Uterus (tissue), 4 donors: ENCODE results near the gene IFT57. TPM values are rescaled to one million over a fixed set of nuclear protein-coding genes. Genes with fewer than 3 reads are reported as not detected.

Experiments
- DNase-seq, 2 donors: peaks; one replicate each; pipeline ENCODE4 v3.0.0-alpha.2; 2019 to 2020
- H3K27ac ChIP-seq, 2 donors: fragments of 200-600 bp; sonication (generic); 1 replicate in 1 of 2; 2 replicates in 1 of 2; pipeline ENCODE4 v1.5.1; 2016 to 2018
- H3K27me3 ChIP-seq, 2 donors: fragments of 200-600 bp; sonication (generic); one replicate each; pipeline ENCODE4 v1.5.1; 2018 to 2019; ENCODE audit warnings: control low read depth in 1 of 2
- H3K36me3 ChIP-seq, 2 donors: fragments of 200-600 bp; sonication (generic); one replicate each; pipeline ENCODE4 v1.5.1; 2019; ENCODE audit warnings: control low read depth in 1 of 2
- H3K4me1 ChIP-seq, 2 donors: fragments of 200-600 bp; sonication (generic); one replicate each; pipeline ENCODE4 v1.5.1; 2018 to 2019; ENCODE audit warnings: control low read depth in 1 of 2
- H3K4me3 ChIP-seq, 2 donors: fragments of 200-600 bp; sonication (generic); 1 replicate in 1 of 2; 2 replicates in 1 of 2; pipeline ENCODE4 v1.5.1; 2018 to 2019; ENCODE audit warnings: mild to moderate bottlenecking in 1 of 2
- H3K9me3 ChIP-seq, 2 donors: fragments of 200-600 bp; sonication (generic); one replicate each; pipeline ENCODE4 v1.5.1; 2019; ENCODE audit warnings: control low read depth in 1 of 2
- POLR2A ChIP-seq, 2 donors: fragments of 450-650 bp; IDR thresholded peaks; one replicate each; pipeline ENCODE4 v1.6.1; 2016; ENCODE audit warnings: antibody characterized with exemption in 2 of 2, mild to moderate bottlenecking in 1 of 2, moderate library complexity in 1 of 2
- intact Hi-C: fragments of 100-400 bp; cut with DNase I; formaldehyde crosslinking; loops from one replicate; pipeline ENCODE4 v1.15.1; 2023; ENCODE audit warnings: low total_unique reads
- total RNA-seq, 4 donors: library from RNA; depleted of rRNA in 3 of 4; stranded (reverse); fragments of >200 nt in 3 of 4; gene quantifications; one replicate each; pipeline versions ENCODE4 v1.1.0 to v1.2.4, GENCODE V29; 2014 to 2023
- TF ChIP-seq, protein P1 (sequence below), 4 experiments: fragments of 200-600 bp in 2 of 4; fragments of 450-650 bp in 2 of 4; sonication (generic) in 2 of 4; IDR thresholded peaks; one replicate each; pipeline ENCODE4 v1.5.1; 2016 to 2019; ENCODE audit warnings: antibody characterized with exemption in 4 of 4, mild to moderate bottlenecking in 2 of 4, moderate library complexity in 1 of 4
- donor health status: DM: yes; HTN: yes; CAD: no.

The IFT57 gene
- total RNA-seq, 4 donors from 2014 or later = 40.0 to 60.9 (median 55.3) TPM

- Histone ChIP-seq H3K4me1 (peaks cover 3 to 4% of the 10 kb centered on the region in 2 donors), H3K4me3 (no peak overlapping the region), H3K27me3 (no peaks in the 10 kb centered on the region), H3K9me3 (no peaks in the 10 kb centered on the region), H3K27ac (no peak overlapping the region), H3K36me3 (no peaks in the 10 kb centered on the region)
- DNase-seq = no peak
- intact Hi-C loops = no loop called here
- TF ChIP-seq POLR2A (IDR thresholded peaks at IDR 0.05) = no peak
- TF ChIP-seq, protein P1, sequence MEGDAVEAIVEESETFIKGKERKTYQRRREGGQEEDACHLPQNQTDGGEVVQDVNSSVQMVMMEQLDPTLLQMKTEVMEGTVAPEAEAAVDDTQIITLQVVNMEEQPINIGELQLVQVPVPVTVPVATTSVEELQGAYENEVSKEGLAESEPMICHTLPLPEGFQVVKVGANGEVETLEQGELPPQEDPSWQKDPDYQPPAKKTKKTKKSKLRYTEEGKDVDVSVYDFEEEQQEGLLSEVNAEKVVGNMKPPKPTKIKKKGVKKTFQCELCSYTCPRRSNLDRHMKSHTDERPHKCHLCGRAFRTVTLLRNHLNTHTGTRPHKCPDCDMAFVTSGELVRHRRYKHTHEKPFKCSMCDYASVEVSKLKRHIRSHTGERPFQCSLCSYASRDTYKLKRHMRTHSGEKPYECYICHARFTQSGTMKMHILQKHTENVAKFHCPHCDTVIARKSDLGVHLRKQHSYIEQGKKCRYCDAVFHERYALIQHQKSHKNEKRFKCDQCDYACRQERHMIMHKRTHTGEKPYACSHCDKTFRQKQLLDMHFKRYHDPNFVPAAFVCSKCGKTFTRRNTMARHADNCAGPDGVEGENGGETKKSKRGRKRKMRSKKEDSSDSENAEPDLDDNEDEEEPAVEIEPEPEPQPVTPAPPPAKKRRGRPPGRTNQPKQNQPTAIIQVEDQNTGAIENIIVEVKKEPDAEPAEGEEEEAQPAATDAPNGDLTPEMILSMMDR (IDR thresholded peaks at IDR 0.05) = no peak
Observed at GRCh38 chr3:108219336-108219735, 2.9 kb downstream of the IFT57 start.

DNA sequence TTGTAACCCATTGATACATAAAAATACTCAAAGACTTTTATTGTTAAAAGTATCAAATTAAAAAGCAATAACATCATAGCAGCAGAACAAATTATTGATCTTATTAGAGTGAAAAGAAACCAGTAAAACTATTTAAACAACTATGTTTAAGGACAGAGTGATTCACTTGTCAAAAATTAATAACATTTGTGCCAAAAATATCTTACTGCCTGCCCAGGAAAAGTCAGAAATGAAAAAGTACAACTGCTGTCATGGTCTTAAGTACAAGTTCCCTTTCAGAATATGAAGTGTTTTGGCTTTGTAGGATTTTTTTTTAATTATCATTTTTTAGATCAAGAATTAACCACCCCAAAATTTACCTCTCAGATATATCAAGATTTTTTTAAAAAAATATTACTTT lies 3.4 kb downstream of the IFT57 start:
- Histone ChIP-seq H3K4me1 (peaks cover 0 to 4% of the 10 kb centered on the region in 2 donors), H3K36me3 (no peaks in the 10 kb centered on the region), H3K4me3 (no peak overlapping the region), H3K9me3 (no peaks in the 10 kb centered on the region), H3K27me3 (no peaks in the 10 kb centered on the region), H3K27ac (no peak overlapping the region)
- intact Hi-C loops = no loop called here
- TF ChIP-seq POLR2A (IDR thresholded peaks at IDR 0.05) = no peak
- TF ChIP-seq, protein P1 (IDR thresholded peaks at IDR 0.05) = no peak
- DNase-seq = no peak

DNA sequence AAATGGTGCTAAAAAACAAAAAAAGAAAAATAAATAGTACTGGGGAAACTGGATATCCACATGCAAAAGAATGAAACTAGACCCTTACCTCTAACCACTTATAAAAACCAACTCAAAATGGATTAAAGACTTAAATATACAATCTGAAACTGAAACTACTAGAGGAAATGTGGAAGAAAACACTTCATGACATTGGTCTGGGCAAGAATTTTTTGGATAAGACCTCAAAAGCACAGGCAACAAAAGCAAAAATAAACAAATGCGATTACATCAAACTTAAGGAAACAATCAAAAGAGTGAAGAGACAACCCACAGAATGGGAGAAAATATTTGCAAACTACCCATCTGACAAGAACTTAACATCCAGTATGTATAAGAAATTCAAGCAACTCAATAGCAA lies 6.4 kb downstream of the IFT57 start:
- no peak for DNase-seq
- Histone ChIP-seq H3K9me3 (no peaks in the 10 kb centered on the region), H3K36me3 (no peaks in the 10 kb centered on the region), H3K4me3 (no peak overlapping the region), H3K27ac (no peak overlapping the region), H3K27me3 (no peaks in the 10 kb centered on the region), H3K4me1 (peaks cover 0 to 4% of the 10 kb centered on the region in 2 donors)
- TF ChIP-seq, protein P1 (IDR thresholded peaks at IDR 0.05) = no peak
- no peak for TF ChIP-seq POLR2A (IDR thresholded peaks at IDR 0.05)
- intact Hi-C loops = no loop called here

- intact Hi-C loops = no loop called here
- Histone ChIP-seq H3K27me3 (no peaks in the 10 kb centered on the region), H3K9me3 (no peaks in the 10 kb centered on the region), H3K4me1 (no peaks in the 10 kb centered on the region), H3K27ac (no peak overlapping the region), H3K4me3 (no peak overlapping the region), H3K36me3 (no peaks in the 10 kb centered on the region)
- no peak for DNase-seq
- TF ChIP-seq POLR2A (IDR thresholded peaks at IDR 0.05) = no peak
- TF ChIP-seq, protein P1 (IDR thresholded peaks at IDR 0.05) = no peak
Observed at GRCh38 chr3:108209579-108209978, 12.6 kb downstream of the IFT57 start.

DNA sequence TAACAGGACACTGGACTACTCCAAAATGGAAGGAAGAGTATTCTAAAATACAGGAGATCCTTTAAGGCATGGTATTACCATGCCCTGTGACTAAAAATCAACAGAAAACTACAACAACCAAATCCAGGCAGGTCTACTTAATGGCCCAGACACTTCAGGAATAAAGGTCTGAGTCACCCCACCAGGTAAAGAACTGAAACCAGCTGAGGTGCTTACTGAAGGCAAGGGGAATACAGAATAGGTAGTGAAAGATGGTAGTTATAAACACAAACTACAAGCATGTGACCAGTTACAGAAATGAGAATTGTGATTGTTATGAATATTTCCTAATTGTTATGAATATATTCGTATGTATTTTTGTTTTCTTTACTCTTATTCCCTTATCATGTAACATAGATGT lies 13.4 kb downstream of the IFT57 start:
- H3K4me1 ChIP-seq = no peaks in the 10 kb centered on the region
- H3K4me3 ChIP-seq = no peak overlapping the region
- TF ChIP-seq POLR2A (IDR thresholded peaks at IDR 0.05) = no peak
- TF ChIP-seq, protein P1 (IDR thresholded peaks at IDR 0.05) = no peak
- intact Hi-C loops = no loop called here
- DNase-seq = no peak
- no peaks in the 10 kb centered on the region for H3K9me3 ChIP-seq
- no peaks in the 10 kb centered on the region for H3K27me3 ChIP-seq
- H3K36me3 ChIP-seq = no peaks in the 10 kb centered on the region
- H3K27ac ChIP-seq = no peak overlapping the region
